GM12874 (cell line): Measurements from ENCODE around the gene CBX4.

Source experiments
- TF ChIP-seq, protein P1 (sequence below): IDR thresholded peaks from 2 replicates; pipeline ENCODE4 v1.5.1; 2011; ENCODE audit warnings: low read depth, mild to moderate bottlenecking, control low read depth, low read length, moderate library complexity; ENCODE audit not compliant: insufficient read depth

CBX4 gene

DNA sequence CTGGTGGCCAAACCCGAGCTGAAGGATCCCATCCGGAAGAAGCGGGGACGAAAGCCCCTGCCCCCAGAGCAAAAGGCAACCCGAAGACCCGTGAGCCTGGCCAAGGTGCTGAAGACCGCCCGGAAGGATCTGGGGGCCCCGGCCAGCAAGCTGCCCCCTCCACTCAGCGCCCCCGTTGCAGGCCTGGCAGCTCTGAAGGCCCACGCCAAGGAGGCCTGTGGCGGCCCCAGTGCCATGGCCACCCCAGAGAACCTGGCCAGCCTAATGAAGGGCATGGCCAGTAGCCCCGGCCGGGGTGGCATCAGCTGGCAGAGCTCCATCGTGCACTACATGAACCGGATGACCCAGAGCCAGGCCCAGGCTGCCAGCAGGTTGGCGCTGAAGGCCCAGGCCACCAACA, 55.3 kb downstream of the CBX4 start:
- TF ChIP-seq, protein P1, sequence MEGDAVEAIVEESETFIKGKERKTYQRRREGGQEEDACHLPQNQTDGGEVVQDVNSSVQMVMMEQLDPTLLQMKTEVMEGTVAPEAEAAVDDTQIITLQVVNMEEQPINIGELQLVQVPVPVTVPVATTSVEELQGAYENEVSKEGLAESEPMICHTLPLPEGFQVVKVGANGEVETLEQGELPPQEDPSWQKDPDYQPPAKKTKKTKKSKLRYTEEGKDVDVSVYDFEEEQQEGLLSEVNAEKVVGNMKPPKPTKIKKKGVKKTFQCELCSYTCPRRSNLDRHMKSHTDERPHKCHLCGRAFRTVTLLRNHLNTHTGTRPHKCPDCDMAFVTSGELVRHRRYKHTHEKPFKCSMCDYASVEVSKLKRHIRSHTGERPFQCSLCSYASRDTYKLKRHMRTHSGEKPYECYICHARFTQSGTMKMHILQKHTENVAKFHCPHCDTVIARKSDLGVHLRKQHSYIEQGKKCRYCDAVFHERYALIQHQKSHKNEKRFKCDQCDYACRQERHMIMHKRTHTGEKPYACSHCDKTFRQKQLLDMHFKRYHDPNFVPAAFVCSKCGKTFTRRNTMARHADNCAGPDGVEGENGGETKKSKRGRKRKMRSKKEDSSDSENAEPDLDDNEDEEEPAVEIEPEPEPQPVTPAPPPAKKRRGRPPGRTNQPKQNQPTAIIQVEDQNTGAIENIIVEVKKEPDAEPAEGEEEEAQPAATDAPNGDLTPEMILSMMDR = no peak
